Measurements from ENCODE around the gene MPV17L2.
A peak's percentile ranks its signal among the peaks of the same experiment; 100 is the strongest.

The MPV17L2 gene

GRCh38 chr19:18202397-18202777 lies 9.4 kb downstream of the MPV17L2 start:
- H3K27ac ChIP-seq, result no peak overlapping the region
- TF ChIP-seq, protein P1, sequence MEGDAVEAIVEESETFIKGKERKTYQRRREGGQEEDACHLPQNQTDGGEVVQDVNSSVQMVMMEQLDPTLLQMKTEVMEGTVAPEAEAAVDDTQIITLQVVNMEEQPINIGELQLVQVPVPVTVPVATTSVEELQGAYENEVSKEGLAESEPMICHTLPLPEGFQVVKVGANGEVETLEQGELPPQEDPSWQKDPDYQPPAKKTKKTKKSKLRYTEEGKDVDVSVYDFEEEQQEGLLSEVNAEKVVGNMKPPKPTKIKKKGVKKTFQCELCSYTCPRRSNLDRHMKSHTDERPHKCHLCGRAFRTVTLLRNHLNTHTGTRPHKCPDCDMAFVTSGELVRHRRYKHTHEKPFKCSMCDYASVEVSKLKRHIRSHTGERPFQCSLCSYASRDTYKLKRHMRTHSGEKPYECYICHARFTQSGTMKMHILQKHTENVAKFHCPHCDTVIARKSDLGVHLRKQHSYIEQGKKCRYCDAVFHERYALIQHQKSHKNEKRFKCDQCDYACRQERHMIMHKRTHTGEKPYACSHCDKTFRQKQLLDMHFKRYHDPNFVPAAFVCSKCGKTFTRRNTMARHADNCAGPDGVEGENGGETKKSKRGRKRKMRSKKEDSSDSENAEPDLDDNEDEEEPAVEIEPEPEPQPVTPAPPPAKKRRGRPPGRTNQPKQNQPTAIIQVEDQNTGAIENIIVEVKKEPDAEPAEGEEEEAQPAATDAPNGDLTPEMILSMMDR (IDR thresholded peaks at IDR 0.05), result no peak
- TF ChIP-seq ZFX (IDR thresholded peaks at IDR 0.05; ENCODE audit: borderline replicate concordance), result no peak

- TF ChIP-seq ZFX (IDR thresholded peaks at IDR 0.05; ENCODE audit: borderline replicate concordance), result no peak
- TF ChIP-seq, protein P1 (IDR thresholded peaks at IDR 0.05), result peak; percentile 14; the same call in 1 of the 2 replicates
- H3K27ac ChIP-seq, result peak overlapping the region; percentile 68
These were observed 9.9 kb downstream of the MPV17L2 start for GRCh38 chr19:18202778-18203407.

DNA sequence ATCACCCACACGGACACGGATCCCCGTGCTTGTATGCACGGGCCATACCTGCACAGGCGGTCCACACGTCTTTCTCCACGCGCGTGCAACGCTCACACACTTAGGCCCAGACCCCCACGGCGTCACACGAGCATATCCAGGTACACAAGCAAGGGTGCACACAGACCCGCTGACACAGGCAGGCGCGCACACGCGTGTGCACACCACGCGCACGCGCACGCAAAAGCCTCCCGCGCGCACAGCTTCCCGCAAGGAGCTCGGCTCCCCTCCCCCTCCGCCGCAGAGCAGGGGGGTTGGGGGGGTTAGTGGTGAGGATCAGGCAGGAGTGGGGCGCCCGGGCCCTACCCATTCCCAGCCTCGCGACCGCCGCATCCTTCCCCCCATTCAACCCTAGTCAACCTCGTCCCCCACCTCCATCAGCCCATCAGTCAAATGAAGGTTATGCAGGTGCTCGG lies 10.4 kb downstream of the MPV17L2 start:
- H3K27ac ChIP-seq, result peak overlapping the region; percentile 68

GRCh38 chr19:18203863-18204393 lies 10.9 kb downstream of the MPV17L2 start, which contains the start of gene RAB3A:
Gene RAB3A, minus strand, starts transcription at chr19:18204042. Its CDS starts 1,302 bp downstream, at chr19:18202740.
- H3K27ac ChIP-seq, result peak within 1 kb of the TSS; percentile 68
- TF ChIP-seq ZFX (IDR thresholded peaks at IDR 0.05; ENCODE audit: borderline replicate concordance), result no peak
- TF ChIP-seq, protein P1 (IDR thresholded peaks at IDR 0.05), result no peak

More for the DNA sequence above, 10.4 kb downstream of the MPV17L2 start:
- no peak for TF ChIP-seq ZFX (IDR thresholded peaks at IDR 0.05; ENCODE audit: borderline replicate concordance)
- TF ChIP-seq, protein P1 (IDR thresholded peaks at IDR 0.05), result no peak

DNA sequence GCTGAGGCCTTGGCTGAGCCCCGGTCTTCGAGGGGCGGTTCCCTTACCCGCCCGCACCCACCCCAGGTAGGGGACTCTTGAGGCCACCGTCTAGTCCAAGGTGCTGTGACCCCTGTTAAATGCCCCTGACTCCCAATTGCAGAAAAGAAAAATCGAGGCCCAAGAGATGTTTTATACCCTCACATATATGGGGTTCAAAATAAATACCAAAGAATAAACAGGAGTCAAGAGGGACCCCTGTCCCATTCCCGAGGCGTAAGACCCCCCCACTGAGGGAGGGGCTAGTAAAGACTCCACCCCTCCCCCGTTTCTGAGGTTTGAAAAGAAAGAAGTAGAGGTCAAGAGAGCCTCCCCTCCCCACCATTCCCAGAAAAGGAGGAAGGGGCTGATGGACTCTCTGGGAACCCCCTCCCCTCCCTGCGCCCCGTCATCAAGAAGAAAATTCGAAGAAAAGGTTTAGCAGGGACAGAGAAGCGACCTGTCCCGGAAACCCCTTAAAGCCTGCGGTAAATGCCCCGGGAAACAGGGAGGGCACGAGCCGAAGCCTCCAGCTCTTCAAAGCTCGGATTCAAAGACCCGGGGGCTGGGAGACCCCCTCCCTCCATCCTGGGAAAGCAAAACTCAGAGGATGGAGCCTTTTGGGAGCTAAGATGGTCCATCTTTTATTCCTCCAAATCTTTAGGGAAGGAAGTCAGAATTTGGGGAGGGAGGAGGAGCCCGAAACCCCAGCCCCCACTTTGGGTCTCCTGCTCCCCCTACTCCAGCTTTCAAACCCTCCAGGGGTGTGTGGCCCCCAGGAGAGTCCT lies 11.6 kb downstream of the MPV17L2 start:
- peak overlapping the region; percentile 49; the same call in 1 of the 2 replicates for H3K27ac ChIP-seq
- TF ChIP-seq, protein P1 (IDR thresholded peaks at IDR 0.05), result no peak
- TF ChIP-seq ZFX (IDR thresholded peaks at IDR 0.05; ENCODE audit: borderline replicate concordance), result no peak

DNA sequence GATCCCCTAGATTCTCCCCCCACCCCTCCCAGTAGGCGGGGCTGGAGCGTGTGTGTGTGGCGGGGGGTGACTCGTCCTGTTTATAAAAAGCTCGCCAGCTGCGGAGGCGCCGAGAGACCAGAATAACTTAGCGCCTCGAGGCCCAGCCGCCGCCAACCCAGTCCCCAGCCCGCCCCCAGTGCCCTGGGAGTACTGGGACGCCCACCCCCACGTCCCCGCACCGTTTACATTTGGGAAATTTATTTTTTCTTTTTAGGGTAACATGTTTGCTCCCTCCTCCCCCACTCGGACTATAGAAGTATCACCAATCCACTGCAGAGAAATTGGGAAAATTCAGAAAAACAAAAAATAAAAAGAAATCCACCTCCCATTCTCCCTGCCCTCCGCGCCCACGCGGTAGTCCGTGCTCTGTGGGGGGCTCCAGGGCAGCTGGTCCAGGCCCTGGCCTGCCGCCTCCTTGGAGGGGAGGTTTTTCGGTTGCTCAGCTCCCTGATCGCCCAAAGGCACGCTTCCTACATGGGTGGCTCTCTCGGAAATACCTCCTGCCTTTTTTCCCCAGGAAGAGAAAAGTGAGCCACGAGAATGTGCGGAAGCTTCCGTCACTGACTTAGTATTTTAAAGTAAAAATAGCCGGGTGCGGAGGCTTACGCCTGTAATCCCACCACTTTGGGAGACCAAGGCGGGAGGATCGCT lies 12.3 kb downstream of the MPV17L2 start:
- H3K27ac ChIP-seq, result peak overlapping the region; percentile 49; the same call in 1 of the 2 replicates
- TF ChIP-seq, protein P1 (IDR thresholded peaks at IDR 0.05), result no peak
- TF ChIP-seq ZFX (IDR thresholded peaks at IDR 0.05; ENCODE audit: borderline replicate concordance), result no peak

Data from 22Rv1 (cell line).